ENCODE measurements around the gene EGR1. TPM values are rescaled to one million over a fixed set of nuclear protein-coding genes. Genes with fewer than 3 reads are reported as not detected.
A peak's percentile ranks its signal among the peaks of the same experiment; 100 is the strongest.

EGR1 gene
- total RNA-seq, 3 donors from 2014 or later, result 16.8 to 90.0 (median 23.5) TPM

DNA sequence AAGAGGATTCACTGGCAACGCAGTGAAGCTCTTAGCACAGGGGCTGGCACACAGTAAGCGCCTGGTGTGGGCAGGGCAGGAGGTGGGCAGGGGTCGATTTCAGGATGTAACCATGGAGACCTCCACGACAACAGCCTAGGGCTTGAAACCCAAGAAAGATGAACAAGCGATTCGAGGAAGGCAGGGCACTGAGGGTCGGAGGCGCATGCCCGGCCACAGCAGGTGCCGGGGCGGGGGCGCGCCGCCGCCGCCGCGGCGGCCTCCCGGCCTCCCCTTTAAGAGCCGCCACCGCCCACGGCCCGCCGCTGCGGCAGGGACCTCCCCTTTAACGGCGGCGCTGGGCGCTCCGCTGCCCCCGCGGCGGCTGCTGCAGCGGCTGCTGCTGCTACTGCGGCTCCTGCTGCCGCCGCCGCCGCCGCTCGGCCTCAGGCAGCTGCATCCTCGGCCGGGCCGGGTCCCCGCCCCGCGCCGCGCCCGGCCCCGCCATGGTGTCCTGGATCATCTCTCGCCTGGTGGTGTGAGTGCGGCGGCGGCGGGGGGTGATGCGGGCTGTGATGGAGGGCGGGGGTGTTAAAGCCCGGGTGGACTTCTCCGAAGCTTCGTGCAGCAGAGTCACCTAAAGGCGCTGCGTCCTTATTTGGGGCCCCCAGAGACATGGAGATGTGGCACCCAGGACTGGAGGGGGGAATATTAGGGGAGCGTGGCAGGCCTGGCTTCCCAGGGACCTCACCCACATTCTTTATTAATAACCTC is 26.4 kb upstream of the EGR1 start, which contains the start of gene REEP2:
REEP2 (plus strand) TSS at position 334 of the 753 bp plus-strand sequence; CDS start at position 486, 152 bp downstream.
- H3K4me1 ChIP-seq (ENCODE audit: low read depth), result peaks cover 5% of the 10 kb centered on the region
- ATAC-seq (peak; percentile 81), DNase-seq (peak in 1 of 3 donors; percentile 57)
- H3K4me3 ChIP-seq, result no peak within 1 kb of the TSS
- peaks cover 10% of the 10 kb centered on the region for H3K36me3 ChIP-seq (ENCODE audit: low read depth)
- intact Hi-C loops (cut with DNase I, micrococcal nuclease), result no loop called here
- TF ChIP-seq, protein P1, sequence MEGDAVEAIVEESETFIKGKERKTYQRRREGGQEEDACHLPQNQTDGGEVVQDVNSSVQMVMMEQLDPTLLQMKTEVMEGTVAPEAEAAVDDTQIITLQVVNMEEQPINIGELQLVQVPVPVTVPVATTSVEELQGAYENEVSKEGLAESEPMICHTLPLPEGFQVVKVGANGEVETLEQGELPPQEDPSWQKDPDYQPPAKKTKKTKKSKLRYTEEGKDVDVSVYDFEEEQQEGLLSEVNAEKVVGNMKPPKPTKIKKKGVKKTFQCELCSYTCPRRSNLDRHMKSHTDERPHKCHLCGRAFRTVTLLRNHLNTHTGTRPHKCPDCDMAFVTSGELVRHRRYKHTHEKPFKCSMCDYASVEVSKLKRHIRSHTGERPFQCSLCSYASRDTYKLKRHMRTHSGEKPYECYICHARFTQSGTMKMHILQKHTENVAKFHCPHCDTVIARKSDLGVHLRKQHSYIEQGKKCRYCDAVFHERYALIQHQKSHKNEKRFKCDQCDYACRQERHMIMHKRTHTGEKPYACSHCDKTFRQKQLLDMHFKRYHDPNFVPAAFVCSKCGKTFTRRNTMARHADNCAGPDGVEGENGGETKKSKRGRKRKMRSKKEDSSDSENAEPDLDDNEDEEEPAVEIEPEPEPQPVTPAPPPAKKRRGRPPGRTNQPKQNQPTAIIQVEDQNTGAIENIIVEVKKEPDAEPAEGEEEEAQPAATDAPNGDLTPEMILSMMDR (IDR thresholded peaks at IDR 0.05), result no peak
- no peaks in the 10 kb centered on the region for H3K9me3 ChIP-seq

DNA sequence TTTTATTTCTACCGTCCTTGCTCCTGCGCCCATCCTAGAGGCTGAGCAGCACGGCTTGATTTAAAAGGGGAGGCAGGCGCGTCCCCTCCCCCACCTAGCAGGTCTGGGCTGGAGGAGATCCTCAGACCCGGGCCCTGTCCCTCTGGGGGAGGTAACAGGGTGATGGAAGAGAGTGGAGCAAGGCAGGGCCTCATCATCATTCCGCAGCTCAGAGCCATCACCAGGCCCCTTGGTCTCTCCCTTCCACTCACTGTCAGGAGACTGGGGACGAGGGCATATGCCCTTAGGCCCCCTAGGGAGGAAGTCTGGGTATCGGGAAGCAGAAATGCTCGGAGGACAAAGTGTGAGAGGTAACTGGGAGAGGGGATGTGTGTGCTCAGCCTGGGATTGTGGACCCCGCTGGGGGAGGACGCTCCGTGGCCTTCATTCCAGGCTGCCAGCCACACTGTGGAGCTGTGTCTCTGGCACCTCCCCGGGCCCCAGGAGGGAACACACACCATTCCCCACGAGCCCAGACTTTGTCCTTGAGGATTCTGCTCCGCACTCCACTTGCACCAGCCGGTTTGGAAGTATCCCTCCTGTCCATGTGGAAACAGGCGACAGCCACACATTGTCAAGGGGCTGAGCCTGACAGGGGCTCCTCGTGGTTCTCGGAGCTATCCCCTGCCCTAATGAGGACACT is 25.7 kb upstream of the EGR1 start:
- intact Hi-C loops (cut with DNase I, micrococcal nuclease), result no loop called here
- TF ChIP-seq, protein P1 (IDR thresholded peaks at IDR 0.05), result no peak
- ATAC-seq, result peak; percentile 9

DNA sequence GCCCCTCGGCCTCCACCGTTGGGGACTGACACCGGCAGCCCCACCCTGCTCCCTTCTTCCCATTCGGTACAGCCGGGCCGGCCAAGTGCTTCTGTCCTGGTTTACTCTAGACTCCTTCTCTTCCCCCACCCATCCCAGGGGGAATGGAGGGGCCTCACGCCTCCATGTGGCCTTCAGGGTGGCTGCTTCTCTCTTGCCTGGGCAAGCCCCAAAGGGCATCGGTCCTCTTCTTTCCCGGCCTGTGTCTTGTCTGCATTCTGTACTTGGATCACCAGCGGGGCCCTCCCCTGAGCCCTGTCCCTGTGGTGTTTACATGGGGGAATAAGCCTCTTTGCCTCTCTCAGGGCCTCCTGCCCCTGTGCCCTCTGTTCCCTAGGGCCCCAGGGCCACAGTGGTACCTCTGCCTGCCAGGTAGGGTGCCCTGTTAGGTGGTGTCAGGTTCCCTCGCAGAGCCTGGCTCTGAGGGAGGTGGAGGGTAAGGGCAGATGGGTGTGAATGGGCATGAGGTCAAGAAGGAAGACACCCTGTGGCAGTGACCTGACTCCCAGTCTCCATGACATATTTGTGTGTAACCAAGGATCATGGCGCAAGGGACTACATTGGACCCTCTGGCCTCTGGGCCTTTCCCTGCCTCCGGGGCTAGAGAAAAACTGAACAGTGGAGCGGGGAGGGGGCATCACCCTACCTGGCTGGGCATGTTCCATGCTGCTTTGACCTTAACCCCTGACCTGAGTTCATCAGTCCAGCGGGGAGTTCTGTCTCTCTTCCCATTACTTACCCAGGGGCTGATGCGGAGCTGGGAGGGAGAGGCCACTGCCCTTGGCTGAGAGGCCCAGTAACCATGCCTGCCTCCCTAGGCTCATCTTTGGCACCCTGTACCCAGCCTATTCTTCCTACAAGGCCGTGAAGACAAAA is 24.9 kb upstream of the EGR1 start:
- no peak for DNase-seq
- intact Hi-C loops (cut with DNase I, micrococcal nuclease), result no loop called here

More for the DNA sequence above, 25.7 kb upstream of the EGR1 start:
- peaks cover 5% of the 10 kb centered on the region for H3K4me1 ChIP-seq (ENCODE audit: low read depth)
- H3K9me3 ChIP-seq, result no peaks in the 10 kb centered on the region
- no peak overlapping the region for H3K4me3 ChIP-seq
- H3K36me3 ChIP-seq (ENCODE audit: low read depth), result peaks cover 10% of the 10 kb centered on the region
- no peak for DNase-seq

DNA sequence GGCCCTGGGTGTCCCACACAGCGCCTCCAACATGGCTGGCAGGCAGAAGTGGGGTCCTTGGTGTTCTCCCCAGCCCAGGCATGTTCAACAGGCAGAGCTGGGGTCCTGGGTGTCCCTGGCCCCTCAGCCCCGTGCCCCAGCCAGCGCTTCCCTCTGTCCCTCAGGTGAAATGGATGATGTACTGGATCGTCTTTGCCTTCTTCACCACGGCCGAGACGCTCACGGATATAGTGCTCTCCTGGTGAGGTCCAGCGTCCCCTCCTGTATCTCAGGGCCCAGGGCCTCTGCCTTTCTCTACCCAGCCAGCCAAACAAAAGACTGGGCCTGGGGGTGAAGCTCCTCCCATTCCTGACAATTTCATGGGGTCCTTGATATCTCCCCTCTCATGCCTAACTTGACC is 24.1 kb upstream of the EGR1 start:
- Histone ChIP-seq H3K9me3 (no peaks in the 10 kb centered on the region), H3K4me1 (ENCODE audit: low read depth) (peaks cover 5% of the 10 kb centered on the region), H3K36me3 (ENCODE audit: low read depth) (no peaks in the 10 kb centered on the region), H3K4me3 (no peak overlapping the region)
- DNase-seq (no peak), ATAC-seq (no peak)
- intact Hi-C loops (cut with DNase I, micrococcal nuclease), result no loop called here
- TF ChIP-seq, protein P1 (IDR thresholded peaks at IDR 0.05), result no peak

More for the DNA sequence above, 24.9 kb upstream of the EGR1 start:
- Histone ChIP-seq H3K36me3 (ENCODE audit: low read depth) (peaks cover 6% of the 10 kb centered on the region), H3K9me3 (no peaks in the 10 kb centered on the region), H3K4me3 (no peak overlapping the region), H3K4me1 (ENCODE audit: low read depth) (peaks cover 5% of the 10 kb centered on the region)
- no peak for ATAC-seq
- TF ChIP-seq, protein P1 (IDR thresholded peaks at IDR 0.05), result no peak

DNA sequence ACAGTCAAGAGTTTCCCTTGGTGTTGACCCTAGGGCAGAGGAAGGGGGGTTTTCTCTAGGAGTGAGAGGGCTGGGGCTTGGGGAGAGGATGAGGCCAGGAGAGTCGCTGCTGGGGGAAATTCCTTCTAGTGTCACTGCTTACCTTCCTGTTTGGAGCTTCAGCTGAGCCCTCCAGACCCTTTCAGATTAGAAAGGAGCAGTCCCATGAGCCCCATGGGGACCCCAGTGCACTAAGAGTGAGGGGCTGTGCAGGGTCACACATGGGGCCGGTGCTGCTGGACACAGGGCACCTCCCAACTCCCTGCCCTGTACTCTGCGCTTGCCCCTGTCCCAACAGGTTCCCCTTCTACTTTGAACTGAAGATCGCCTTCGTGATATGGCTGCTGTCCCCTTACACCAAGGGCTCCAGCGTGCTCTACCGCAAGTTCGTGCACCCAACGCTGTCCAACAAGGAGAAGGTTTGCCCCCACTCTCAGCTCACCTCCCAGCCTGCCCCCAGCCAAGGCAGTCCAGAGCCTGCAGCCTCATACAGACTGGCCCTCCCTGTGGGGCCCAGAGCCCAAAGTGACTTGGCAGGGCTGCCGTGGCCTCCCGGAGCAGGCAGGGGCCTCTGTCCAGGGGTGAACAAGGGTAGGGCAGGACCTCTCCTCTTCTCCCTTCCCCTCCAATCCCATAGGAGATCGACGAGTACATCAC is 21.1 kb upstream of the EGR1 start:
- no peaks in the 10 kb centered on the region for H3K9me3 ChIP-seq
- no peaks in the 10 kb centered on the region for H3K4me1 ChIP-seq (ENCODE audit: low read depth)
- TF ChIP-seq, protein P1 (IDR thresholded peaks at IDR 0.05), result no peak
- H3K4me3 ChIP-seq, result no peak overlapping the region
- ATAC-seq, result no peak
- intact Hi-C loops (cut with DNase I, micrococcal nuclease), result no loop called here
- DNase-seq, result no peak
- H3K36me3 ChIP-seq (ENCODE audit: low read depth), result no peaks in the 10 kb centered on the region

All from mucosa of descending colon (tissue), 3 donors.